HepG2 (cell line): ENCODE data around the gene RPA1. TPM values are rescaled to one million over a fixed set of nuclear protein-coding genes. Genes with fewer than 3 reads are reported as not detected.
A peak's percentile ranks its signal among the peaks of the same experiment; 100 is the strongest.

Source experiments
- ARHGAP35 ChIP-seq: sonication (generic); formaldehyde crosslinking; IDR thresholded peaks from 2 replicates; pipeline ENCODE4 v1.9.0; 2022; ENCODE audit warnings: mild to moderate bottlenecking, inconsistent platforms, moderate library complexity, missing genetic modification reagents, borderline replicate concordance
- BRCA1 ChIP-seq: sonication (generic); formaldehyde crosslinking; IDR thresholded peaks from 2 replicates; pipeline ENCODE4 v1.4.0; 2020; ENCODE audit warnings: missing genetic modification reagents
- DMAP1 ChIP-seq: IDR thresholded peaks from 2 replicates; pipeline ENCODE4 v1.6.1; 2016
- EP300 ChIP-seq, 3 experiments: sonication (generic) in 1 of 3; formaldehyde crosslinking in 1 of 3; IDR thresholded peaks; 2 replicates each; pipeline versions ENCODE4 v1.5.1 to v1.6.1; 2011 to 2020; ENCODE audit warnings: low read depth in 2 of 3, low read length in 2 of 3, borderline replicate concordance in 1 of 3, improper control_type of control experiment in 1 of 3, mild to moderate bottlenecking in 1 of 3, missing genetic modification reagents in 1 of 3, moderate library complexity in 1 of 3
- FOSL1 ChIP-seq: sonication (generic); formaldehyde crosslinking; IDR thresholded peaks from 2 replicates; pipeline ENCODE4 v1.9.0; 2021; ENCODE audit warnings: missing genetic modification reagents, borderline replicate concordance
- FUBP1 ChIP-seq: sonication (generic); formaldehyde crosslinking; IDR thresholded peaks from 2 replicates; pipeline ENCODE4 v1.5.1; 2020; ENCODE audit warnings: missing genetic modification reagents, mild to moderate bottlenecking, borderline replicate concordance
- HOXD1 ChIP-seq: sonication (generic); formaldehyde crosslinking; IDR thresholded peaks from 2 replicates; pipeline ENCODE4 v1.5.0; 2020; ENCODE audit warnings: missing genetic modification reagents
- JDP2 ChIP-seq: sonication (generic); formaldehyde crosslinking; IDR thresholded peaks from 2 replicates; pipeline ENCODE4 v1.8.1; 2022; ENCODE audit warnings: missing genetic modification reagents, borderline replicate concordance
- KLF12 ChIP-seq: sonication (generic); formaldehyde crosslinking; IDR thresholded peaks from 2 replicates; pipeline ENCODE4 v1.4.0; 2020; ENCODE audit warnings: missing genetic modification reagents, borderline replicate concordance
- MAF1 ChIP-seq: sonication (generic); formaldehyde crosslinking; IDR thresholded peaks from 2 replicates; pipeline ENCODE4 v1.5.0; 2020; ENCODE audit warnings: missing genetic modification reagents, borderline replicate concordance
- MBNL3 ChIP-seq: fragments of 250-450 bp; sonication (Bioruptor Pico); conservative IDR thresholded peaks from 2 replicates; pipeline ENCODE4 v1.8.0; 2022; ENCODE audit warnings: mild to moderate bottlenecking, inconsistent platforms
- MEF2D ChIP-seq: sonication (generic); formaldehyde crosslinking; IDR thresholded peaks from 2 replicates; pipeline ENCODE4 v1.5.1; 2020; ENCODE audit warnings: mild to moderate bottlenecking, missing genetic modification reagents
- NFYC ChIP-seq: IDR thresholded peaks from 2 replicates; pipeline ENCODE4 v1.6.1; 2016; ENCODE audit warnings: missing genetic modification reagents, missing compliant biosample characterization
- RCOR2 ChIP-seq: IDR thresholded peaks from 2 replicates; pipeline ENCODE4 v1.6.1; 2016; ENCODE audit warnings: missing biosample characterization, missing genetic modification reagents
- THYN1 ChIP-seq: sonication (generic); formaldehyde crosslinking; IDR thresholded peaks from 2 replicates; pipeline ENCODE4 v1.8.1; 2023; ENCODE audit warnings: low read depth, mild to moderate bottlenecking, moderate library complexity, missing genetic modification reagents, borderline replicate concordance
- ZFP41 ChIP-seq: sonication (generic); formaldehyde crosslinking; IDR thresholded peaks from 2 replicates; pipeline ENCODE4 v1.4.0; 2020; ENCODE audit warnings: mild to moderate bottlenecking, missing genetic modification reagents, borderline replicate concordance
- ZHX1 ChIP-seq: sonication (generic); formaldehyde crosslinking; IDR thresholded peaks from 2 replicates; pipeline ENCODE4 v1.8.1; 2022; ENCODE audit warnings: low read depth, mild to moderate bottlenecking, missing genetic modification reagents
- ZNF33B ChIP-seq: sonication (generic); formaldehyde crosslinking; IDR thresholded peaks from 2 replicates; pipeline ENCODE4 v1.5.1; 2020; ENCODE audit warnings: mild to moderate bottlenecking, missing genetic modification reagents
- ZNF577 ChIP-seq: sonication (generic); formaldehyde crosslinking; IDR thresholded peaks from 2 replicates; pipeline ENCODE4 v1.4.0; 2020; ENCODE audit warnings: mild to moderate bottlenecking, low read depth, missing genetic modification reagents, borderline replicate concordance
- ZNF766 ChIP-seq: sonication (generic); formaldehyde crosslinking; IDR thresholded peaks from 2 replicates; pipeline ENCODE4 v1.5.0; 2020; ENCODE audit warnings: missing genetic modification reagents, borderline replicate concordance
- ZNF83 ChIP-seq: sonication (generic); formaldehyde crosslinking; IDR thresholded peaks from 2 replicates; pipeline ENCODE4 v1.4.0; 2020; ENCODE audit warnings: missing genetic modification reagents, mild to moderate bottlenecking, borderline replicate concordance
- polyA plus RNA-seq, 8 experiments: library from polyadenylated mRNA; depleted of rRNA in 3 of 8; stranded (reverse) in 7 of 8; unstranded in 1 of 8; fragments of >200 nt; fragmentation: Illumina TruSeq in 4 of 8; extraction: Trizol in 4 of 8; gene quantifications; 2 replicates each; pipeline versions ENCODE4 v1.2.1 to v1.2.3, GENCODE V29; 2011 to 2016; ENCODE audit warnings: low read depth in 4 of 8, missing spikeins in 1 of 8, mixed read lengths in 1 of 8; ENCODE audit not compliant: insufficient read depth in 1 of 8
- total RNA-seq, 5 experiments: library from RNA; depleted of rRNA; stranded (reverse); fragments of >200 nt; fragmentation: Illumina TruSeq; extraction: Trizol; gene quantifications; 2 replicates each; pipeline ENCODE4 v1.2.3, GENCODE V29; 2016; ENCODE audit warnings: low read depth in 1 of 5
- TF ChIP-seq, protein P1 (sequence below): sonication (generic); formaldehyde crosslinking; IDR thresholded peaks from 2 replicates; pipeline ENCODE4 v1.4.0; 2020; ENCODE audit warnings: mild to moderate bottlenecking, missing genetic modification reagents, borderline replicate concordance
- TF ChIP-seq, protein P2 (sequence below): IDR thresholded peaks from 2 replicates; pipeline ENCODE4 v1.6.1; 2016; ENCODE audit warnings: mild to moderate bottlenecking, missing biosample characterization, missing genetic modification reagents

Gene RPA1
- total and polyA plus RNA-seq, 2 of the 13 experiments (the other 11 are each of a cell fraction or from before 2014, with no cell fraction given): 13.9 to 37.6 TPM

DNA sequence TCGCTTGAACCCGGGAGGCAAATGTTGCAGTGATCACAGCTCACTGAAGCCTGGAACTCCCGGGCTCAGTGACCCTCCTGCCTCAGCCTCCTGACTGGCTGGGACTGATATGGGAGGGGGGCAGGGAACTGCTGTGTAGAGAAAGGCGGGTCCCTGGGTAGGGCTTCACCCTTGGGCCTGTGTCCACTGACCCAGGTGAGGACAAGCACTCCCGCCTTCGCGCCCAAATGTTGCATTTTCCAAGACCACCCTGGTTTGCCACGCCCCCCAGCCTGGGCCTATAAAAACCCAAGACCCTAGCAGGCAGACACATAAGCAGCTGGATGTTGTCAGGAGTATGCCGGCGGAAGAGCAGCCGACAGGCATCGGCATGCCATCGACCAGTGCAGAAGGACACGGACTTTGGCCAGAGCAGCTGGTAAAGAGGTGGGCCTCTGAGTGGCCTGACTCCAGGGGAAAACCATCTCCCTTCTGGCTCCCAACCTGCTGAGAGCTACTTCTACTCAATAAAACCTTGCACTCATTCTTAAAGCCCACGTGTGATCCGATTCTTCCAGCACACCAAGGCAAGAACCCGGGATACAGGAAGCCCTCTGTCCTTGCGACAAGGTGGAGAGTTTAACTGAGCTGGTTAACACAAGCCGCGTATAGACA, 19.2 kb upstream of the RPA1 start (continued):
- 0 out of 2 replicates have a peak, but pooled peaks have one; percentile 40 for TF ChIP-seq RCOR2 (CRISPR knock-in tag)
- 0 out of 2 replicates have a peak, but pooled peaks have one; percentile 60 for TF ChIP-seq FUBP1 (CRISPR knock-in tag)
- no peak for TF ChIP-seq JDP2 (CRISPR knock-in tag)
- peak; percentile 78; the same call in 1 of the 2 replicates for TF ChIP-seq MEF2D (CRISPR knock-in tag)
- no peak for TF ChIP-seq ZNF766 (CRISPR knock-in tag)
- TF ChIP-seq THYN1: no peak
- TF ChIP-seq ZFP41: no peak
- TF ChIP-seq HOXD1 (CRISPR knock-in tag): no peak
- TF ChIP-seq, protein P1, sequence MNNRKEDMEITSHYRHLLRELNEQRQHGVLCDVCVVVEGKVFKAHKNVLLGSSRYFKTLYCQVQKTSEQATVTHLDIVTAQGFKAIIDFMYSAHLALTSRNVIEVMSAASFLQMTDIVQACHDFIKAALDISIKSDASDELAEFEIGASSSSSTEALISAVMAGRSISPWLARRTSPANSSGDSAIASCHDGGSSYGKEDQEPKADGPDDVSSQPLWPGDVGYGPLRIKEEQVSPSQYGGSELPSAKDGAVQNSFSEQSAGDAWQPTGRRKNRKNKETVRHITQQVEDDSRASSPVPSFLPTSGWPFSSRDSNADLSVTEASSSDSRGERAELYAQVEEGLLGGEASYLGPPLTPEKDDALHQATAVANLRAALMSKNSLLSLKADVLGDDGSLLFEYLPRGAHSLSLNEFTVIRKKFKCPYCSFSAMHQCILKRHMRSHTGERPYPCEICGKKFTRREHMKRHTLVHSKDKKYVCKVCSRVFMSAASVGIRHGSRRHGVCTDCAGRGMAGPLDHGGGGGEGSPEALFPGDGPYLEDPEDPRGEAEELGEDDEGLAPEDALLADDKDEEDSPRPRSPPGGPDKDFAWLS (CRISPR knock-in tag): no peak
- TF ChIP-seq MAF1 (CRISPR knock-in tag): no peak
- TF ChIP-seq, protein P2, sequence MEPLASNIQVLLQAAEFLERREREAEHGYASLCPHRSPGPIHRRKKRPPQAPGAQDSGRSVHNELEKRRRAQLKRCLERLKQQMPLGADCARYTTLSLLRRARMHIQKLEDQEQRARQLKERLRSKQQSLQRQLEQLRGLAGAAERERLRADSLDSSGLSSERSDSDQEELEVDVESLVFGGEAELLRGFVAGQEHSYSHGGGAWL (CRISPR knock-in tag): peak; percentile 39; the same call in 1 of the 2 replicates
- no peak for TF ChIP-seq FOSL1
- no peak for TF ChIP-seq ZNF577 (CRISPR knock-in tag)
- TF ChIP-seq BRCA1 (CRISPR knock-in tag): no peak
- no peak for TF ChIP-seq NFYC (CRISPR knock-in tag)
- no peak for TF ChIP-seq ARHGAP35 (CRISPR knock-in tag)
- 0 out of 2 replicates have a peak, but pooled peaks have one; percentile 66 for TF ChIP-seq ZNF83 (CRISPR knock-in tag)
- no peak; the same call in 1 of the 2 replicates for TF ChIP-seq ZHX1 (CRISPR knock-in tag)
- TF ChIP-seq EP300 (IDR thresholded peaks at IDR 0.05; ENCODE audit: low read depth in 2 of 2, low read length in 2 of 2): peak; percentile 25 to 66; a peak in 3 of 4 replicates
- TF ChIP-seq EP300 (CRISPR knock-in tag; IDR thresholded peaks at IDR 0.05; ENCODE audit: borderline replicate concordance): peak; percentile 72; the same call in 1 of the 2 replicates
- TF ChIP-seq DMAP1 (CRISPR knock-in tag): peak; percentile 81
- TF ChIP-seq MBNL3 (CRISPR knock-in tag): no peak
- TF ChIP-seq KLF12 (CRISPR knock-in tag): peak; percentile 59
- TF ChIP-seq ZNF33B: no peak
